HepG2 (cell line): ENCODE data around the gene GOLGA6L10.
"Not testable (repeated sequence)": the region's sequence is repeated elsewhere in the genome, so short reads cannot be mapped to it uniquely, and the experiment has no call there.

Source experiments
- DPF2 ChIP-seq: sonication (generic); formaldehyde crosslinking; IDR thresholded peaks from 2 replicates; pipeline ENCODE4 v1.4.0; 2020; ENCODE audit warnings: mild to moderate bottlenecking, low read depth, missing genetic modification reagents, borderline replicate concordance
- EZH2 ChIP-seq: conservative IDR thresholded peaks from 2 replicates; pipeline ENCODE4 v1.6.1; 2012; ENCODE audit warnings: mild to moderate bottlenecking, low read depth, low read length, moderate library complexity
- JUND ChIP-seq: sonication (generic); formaldehyde crosslinking; IDR thresholded peaks from 2 replicates; pipeline ENCODE4 v1.8.0; 2022; ENCODE audit warnings: mild to moderate bottlenecking, missing genetic modification reagents
- POLR2AphosphoS5 ChIP-seq: IDR thresholded peaks from 2 replicates; pipeline ENCODE4 v1.6.1; 2012; ENCODE audit warnings: low read depth, low read length
- ZSCAN29 ChIP-seq: sonication (generic); formaldehyde crosslinking; conservative IDR thresholded peaks from 2 replicates; pipeline ENCODE4 v1.4.0; 2020; ENCODE audit warnings: mild to moderate bottlenecking, missing genetic modification reagents
- TF ChIP-seq, protein P1 (sequence below): sonication (generic); IDR thresholded peaks from 2 replicates; pipeline ENCODE4 v1.6.1; 2016; ENCODE audit warnings: low read depth, borderline replicate concordance

DNA sequence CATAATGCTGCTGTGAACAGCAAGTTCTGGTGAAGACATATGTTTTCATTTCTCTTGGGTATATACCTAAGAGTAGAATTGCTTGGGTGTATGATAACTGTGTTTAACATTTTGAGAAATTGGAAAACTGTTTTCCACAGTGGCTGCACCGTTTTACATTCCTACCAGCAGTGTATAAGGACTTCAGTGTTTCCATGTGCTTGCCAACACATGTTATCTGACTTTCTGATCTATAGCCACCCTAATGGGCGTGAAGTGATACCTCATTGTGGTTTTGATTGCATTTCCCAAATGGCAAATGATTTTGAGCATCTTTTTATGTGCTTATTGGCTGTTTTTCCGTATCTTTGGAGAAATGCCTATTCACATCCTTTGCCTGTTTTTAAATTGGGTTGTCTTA, 18.5 kb upstream of the GOLGA6L10 start:
- not testable (repeated sequence) for TF ChIP-seq DPF2; POLR2AphosphoS5; JUND (CRISPR knock-in tag); ZSCAN29 (CRISPR knock-in tag); EZH2
- TF ChIP-seq, protein P1, sequence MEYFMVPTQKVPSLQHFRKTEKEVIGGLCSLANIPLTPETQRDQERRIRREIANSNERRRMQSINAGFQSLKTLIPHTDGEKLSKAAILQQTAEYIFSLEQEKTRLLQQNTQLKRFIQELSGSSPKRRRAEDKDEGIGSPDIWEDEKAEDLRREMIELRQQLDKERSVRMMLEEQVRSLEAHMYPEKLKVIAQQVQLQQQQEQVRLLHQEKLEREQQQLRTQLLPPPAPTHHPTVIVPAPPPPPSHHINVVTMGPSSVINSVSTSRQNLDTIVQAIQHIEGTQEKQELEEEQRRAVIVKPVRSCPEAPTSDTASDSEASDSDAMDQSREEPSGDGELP: not testable (repeated sequence)
